PC-9 (cell line): ENCODE data around the gene MXD4. TPM values are rescaled to one million over a fixed set of nuclear protein-coding genes. Genes with fewer than 3 reads are reported as not detected.
A peak's percentile ranks its signal among the peaks of the same experiment; 100 is the strongest.

Source experiments
- BruUV-seq: library from RNA; stranded (reverse); fragments of 400-500 nt; replicated peaks from 2 replicates; lab custom pipeline; 2021; lab: Mats Ljungman, UMichigan
- CTCF ChIA-PET: fragments of 300-600 bp; sonication (Branson Sonifier 250); formaldehyde crosslinking; loops from one replicate; lab custom pipeline; 2022; ENCODE audit warnings: antibody characterized with exemption; lab: Charles Lee
- POLR2A ChIA-PET: fragments of 300-600 bp; sonication (Branson Sonifier 250); formaldehyde crosslinking; loops from one replicate; lab custom pipeline; 2022; ENCODE audit warnings: antibody characterized with exemption; ENCODE audit not compliant: unreplicated experiment; lab: Charles Lee
- DNase-seq, 2 experiments: peaks; one replicate each; pipeline versions ENCODE4 v3.0.0 to v3.0.0-alpha.2; 2015 to 2022; ENCODE audit warnings: mixed read lengths in 1 of 2
- H2AFZ ChIP-seq: fragments of 200-600 bp; sonication (generic); 2 replicates; pipeline ENCODE4 v1.8.1; 2017; ENCODE audit warnings: antibody characterized with exemption
- H3F3A ChIP-seq: fragments of 200-600 bp; sonication (generic); 2 replicates; pipeline ENCODE4 v1.8.1; 2017; ENCODE audit warnings: antibody characterized with exemption, mild to moderate bottlenecking, low read depth; ENCODE audit not compliant: insufficient read depth
- H3K27ac ChIP-seq: fragments of 200-600 bp; sonication (generic); 2 replicates; pipeline ENCODE4 v1.6.1; 2016; ENCODE audit warnings: mixed run types
- H3K27me3 ChIP-seq: fragments of 200-600 bp; sonication (generic); 2 replicates; pipeline ENCODE4 v1.6.1; 2016; ENCODE audit warnings: low read depth, mixed run types; ENCODE audit not compliant: insufficient read depth
- H3K36me3 ChIP-seq: fragments of 200-600 bp; sonication (generic); 2 replicates; pipeline ENCODE4 v1.6.1; 2016; ENCODE audit warnings: low read depth, mixed run types
- H3K4me1 ChIP-seq: fragments of 200-600 bp; sonication (generic); replicated peaks from 2 replicates; pipeline ENCODE4 v1.6.1; 2016; ENCODE audit warnings: mixed run types; ENCODE audit not compliant: insufficient read depth
- H3K4me2 ChIP-seq: fragments of 200-600 bp; sonication (generic); 2 replicates; pipeline ENCODE4 v1.6.1; 2017; ENCODE audit warnings: mixed run types
- H3K4me3 ChIP-seq: fragments of 200-600 bp; sonication (generic); 2 replicates; pipeline ENCODE4 v1.6.1; 2016; ENCODE audit warnings: mixed run types
- H3K79me2 ChIP-seq: fragments of 200-600 bp; sonication (generic); 2 replicates; pipeline ENCODE4 v1.6.1; 2017; ENCODE audit warnings: low read depth, mixed run types
- H3K9me2 ChIP-seq: fragments of 200-600 bp; sonication (generic); 2 replicates; pipeline ENCODE4 v1.8.1; 2017; ENCODE audit warnings: mild to moderate bottlenecking; ENCODE audit not compliant: insufficient read depth
- H3K9me3 ChIP-seq: fragments of 200-600 bp; sonication (generic); 2 replicates; pipeline ENCODE4 v1.8.1; 2016; ENCODE audit warnings: low read depth; ENCODE audit not compliant: insufficient read depth
- H4K20me1 ChIP-seq: fragments of 200-600 bp; sonication (generic); 2 replicates; pipeline ENCODE4 v1.8.1; 2017; ENCODE audit not compliant: insufficient read depth
- CTCF ChIP-seq: fragments of 200-600 bp; sonication (generic); conservative IDR thresholded peaks from 2 replicates; pipeline ENCODE4 v1.6.1; 2017; ENCODE audit warnings: mixed run types, antibody characterized with exemption, mild to moderate bottlenecking, moderate library complexity
- EZH2 ChIP-seq: fragments of 200-600 bp; sonication (generic); IDR thresholded peaks from 2 replicates; pipeline ENCODE4 v1.8.0; 2017; ENCODE audit warnings: antibody characterized with exemption, low read depth
- intact Hi-C: fragments of 100-400 bp; cut with micrococcal nuclease; formaldehyde crosslinking; loops from one replicate; pipeline ENCODE4 v1.10.0; 2022; ENCODE audit not compliant: unreplicated experiment
- total RNA-seq: library from RNA; stranded (reverse); gene quantifications from 2 replicates; pipeline ENCODE4 v1.2.3, GENCODE V29; 2021

The MXD4 gene
- total RNA-seq, 1 experiment from 2014 or later = 37.0 TPM

- ChIA-PET CTCF (no interaction called here), POLR2A (interaction anchor here (0.6 kb wide), 1 partner anchor 12 kb away, joined by 5 read pairs; no protein-coding TSS in a partner anchor)
- Histone ChIP-seq H3K4me2 (no peak overlapping the region), H3K36me3 (no peaks in the 10 kb centered on the region), H2AFZ (no peak overlapping the region), H3K9me3 (no peaks in the 10 kb centered on the region), H3K4me3 (no peak overlapping the region), H3K4me1 (no peaks in the 10 kb centered on the region), H3F3A (no peaks in the 10 kb centered on the region), H3K9me2 (no peaks in the 10 kb centered on the region), H3K27me3 (peaks cover 19% of the 10 kb centered on the region; the same call in 1 of the 2 replicates), H3K79me2 (no peaks in the 10 kb centered on the region), H3K27ac (no peak overlapping the region), H4K20me1 (no peaks in the 10 kb centered on the region)
- BruUV-seq = no TSS peak
- no peak for TF ChIP-seq CTCF
- no peak for TF ChIP-seq EZH2
- intact Hi-C loops = no loop called here
- peak in 1 of 2 experiments; percentile 20 for DNase-seq
These were observed 41.3 kb upstream of the MXD4 start for GRCh38 chr4:2303121-2303685.

- no peaks in the 10 kb centered on the region for H3K9me3 ChIP-seq
- TF ChIP-seq CTCF (no peak), EZH2 (no peak)
- no peaks in the 10 kb centered on the region for H3K36me3 ChIP-seq
- H4K20me1 ChIP-seq = no peaks in the 10 kb centered on the region
- BruUV-seq = no TSS peak
- H3K4me3 ChIP-seq = no peak overlapping the region
- H3F3A ChIP-seq = no peaks in the 10 kb centered on the region
- DNase-seq = no peak
- H3K27ac ChIP-seq = no peak overlapping the region
- H3K9me2 ChIP-seq = no peaks in the 10 kb centered on the region
- no peak overlapping the region for H3K4me2 ChIP-seq
- H2AFZ ChIP-seq = no peak overlapping the region
- intact Hi-C loops = no loop called here
- ChIA-PET POLR2A (interaction anchor here (0.6 kb wide), 1 partner anchor 13 kb away, joined by 5 read pairs; no protein-coding TSS in a partner anchor), CTCF (no interaction called here)
- H3K4me1 ChIP-seq = no peaks in the 10 kb centered on the region
- peaks cover 20% of the 10 kb centered on the region; the same call in 1 of the 2 replicates for H3K27me3 ChIP-seq
- H3K79me2 ChIP-seq = no peaks in the 10 kb centered on the region
These were observed 40.6 kb upstream of the MXD4 start for GRCh38 chr4:2302387-2303119.

- no peaks in the 10 kb centered on the region for H3F3A ChIP-seq
- H2AFZ ChIP-seq = no peak overlapping the region
- H4K20me1 ChIP-seq = no peaks in the 10 kb centered on the region
- peaks cover 21% of the 10 kb centered on the region; the same call in 1 of the 2 replicates for H3K27me3 ChIP-seq
- no peak for DNase-seq
- ChIA-PET POLR2A (no interaction called here), CTCF (no interaction called here)
- BruUV-seq = no TSS peak
- intact Hi-C loops = no loop called here
- H3K4me3 ChIP-seq = no peak overlapping the region
- no peaks in the 10 kb centered on the region for H3K9me3 ChIP-seq
- TF ChIP-seq EZH2 (no peak), CTCF (no peak)
- no peaks in the 10 kb centered on the region for H3K36me3 ChIP-seq
- no peaks in the 10 kb centered on the region for H3K4me1 ChIP-seq
- no peak overlapping the region for H3K27ac ChIP-seq
- no peak overlapping the region for H3K4me2 ChIP-seq
- H3K79me2 ChIP-seq = no peaks in the 10 kb centered on the region
- H3K9me2 ChIP-seq = no peaks in the 10 kb centered on the region
These were observed 39.9 kb upstream of the MXD4 start for GRCh38 chr4:2301806-2302205.
